IPS-20b (cell line): ENCODE measurements around the gene PRKCB.

Experiments
- H3K27ac ChIP-seq: one replicate; pipeline ENCODE4 v1.5.1; 2013; ENCODE audit warnings: low read length
- H3K27me3 ChIP-seq: 2 replicates; pipeline ENCODE4 v1.6.1; 2013; ENCODE audit warnings: mild to moderate bottlenecking, low read length, inconsistent platforms; ENCODE audit not compliant: insufficient read depth
- H3K36me3 ChIP-seq: 2 replicates; pipeline ENCODE4 v1.6.1; 2013; ENCODE audit warnings: low read depth, mild to moderate bottlenecking, inconsistent platforms, low read length, moderate library complexity; ENCODE audit not compliant: insufficient read depth
- H3K4me1 ChIP-seq: 2 replicates; pipeline ENCODE4 v1.6.1; 2013; ENCODE audit warnings: mild to moderate bottlenecking, control low read depth, inconsistent platforms, low read length, moderate library complexity; ENCODE audit not compliant: insufficient read depth
- H3K4me3 ChIP-seq: 2 replicates; pipeline ENCODE4 v1.5.1; 2013; ENCODE audit warnings: mild to moderate bottlenecking, low read length, inconsistent platforms
- H3K9ac ChIP-seq: 2 replicates; pipeline ENCODE4 v1.6.1; 2013; ENCODE audit warnings: low read depth, mild to moderate bottlenecking, inconsistent platforms, low read length, moderate library complexity
- H3K9me3 ChIP-seq: 2 replicates; pipeline ENCODE4 v1.6.1; 2013; ENCODE audit warnings: mild to moderate bottlenecking, low read depth, low read length, inconsistent platforms; ENCODE audit not compliant: insufficient read depth

Gene PRKCB

GRCh38 chr16:23898682-23899430 lies 63.1 kb downstream of the PRKCB start:
- H3K27ac ChIP-seq = no peak overlapping the region
- H3K4me1 ChIP-seq = peaks cover 4% of the 10 kb centered on the region; the same call in 1 of the 2 replicates
- H3K9me3 ChIP-seq = no peaks in the 10 kb centered on the region
- no peak overlapping the region for H3K9ac ChIP-seq
- no peaks in the 10 kb centered on the region for H3K36me3 ChIP-seq
- no peak overlapping the region for H3K4me3 ChIP-seq
- no peaks in the 10 kb centered on the region for H3K27me3 ChIP-seq

DNA sequence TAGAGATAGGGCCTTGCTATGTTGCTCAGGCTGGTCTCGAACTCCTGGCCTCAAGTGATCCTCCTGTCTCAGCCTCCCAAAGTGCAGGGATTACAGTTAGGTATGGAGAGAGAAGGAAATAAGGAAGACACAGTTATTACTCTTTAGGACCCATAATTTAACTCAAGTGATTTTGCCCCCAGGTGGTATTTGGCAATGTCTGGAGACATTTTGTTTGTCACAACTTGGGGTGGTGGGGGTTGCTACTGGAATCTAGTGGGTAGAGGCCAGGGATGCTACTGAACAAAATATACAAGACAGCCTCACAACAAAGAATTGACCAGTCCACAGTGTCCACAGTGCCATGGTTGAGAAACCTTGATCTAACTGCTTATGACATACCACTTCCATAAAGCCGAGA lies 64.1 kb downstream of the PRKCB start:
- Histone ChIP-seq H3K4me3 (no peak overlapping the region), H3K9ac (no peak overlapping the region), H3K27ac (no peak overlapping the region), H3K27me3 (no peaks in the 10 kb centered on the region), H3K36me3 (no peaks in the 10 kb centered on the region), H3K4me1 (peaks cover 4% of the 10 kb centered on the region; the same call in 1 of the 2 replicates), H3K9me3 (no peaks in the 10 kb centered on the region)

GRCh38 chr16:23900480-23901177 lies 64.8 kb downstream of the PRKCB start:
- H3K9ac ChIP-seq = no peak overlapping the region

GRCh38 chr16:23901178-23902033 lies 65.6 kb downstream of the PRKCB start:
- H3K27me3 ChIP-seq = no peaks in the 10 kb centered on the region
- H3K4me1 ChIP-seq = peaks cover 13% of the 10 kb centered on the region
- no peaks in the 10 kb centered on the region for H3K9me3 ChIP-seq
- H3K27ac ChIP-seq = no peak overlapping the region
- H3K9ac ChIP-seq = no peak overlapping the region
- H3K4me3 ChIP-seq = no peak overlapping the region
- H3K36me3 ChIP-seq = no peaks in the 10 kb centered on the region

More at GRCh38 chr16:23900480-23901177, 64.8 kb downstream of the PRKCB start:
- Histone ChIP-seq H3K27ac (no peak overlapping the region), H3K4me1 (peaks cover 10% of the 10 kb centered on the region), H3K9me3 (no peaks in the 10 kb centered on the region), H3K4me3 (no peak overlapping the region), H3K36me3 (no peaks in the 10 kb centered on the region), H3K27me3 (no peaks in the 10 kb centered on the region)

GRCh38 chr16:23902034-23902747 lies 66.4 kb downstream of the PRKCB start:
- Histone ChIP-seq H3K36me3 (no peaks in the 10 kb centered on the region), H3K9ac (no peak overlapping the region), H3K27me3 (no peaks in the 10 kb centered on the region), H3K4me3 (no peak overlapping the region), H3K4me1 (peaks cover 13% of the 10 kb centered on the region), H3K27ac (no peak overlapping the region), H3K9me3 (no peaks in the 10 kb centered on the region)

- H3K4me3 ChIP-seq = no peak overlapping the region
- H3K27me3 ChIP-seq = no peaks in the 10 kb centered on the region
- H3K36me3 ChIP-seq = no peaks in the 10 kb centered on the region
- peaks cover 13% of the 10 kb centered on the region for H3K4me1 ChIP-seq
- no peak overlapping the region for H3K27ac ChIP-seq
- H3K9ac ChIP-seq = no peak overlapping the region
- no peaks in the 10 kb centered on the region for H3K9me3 ChIP-seq
These were observed 67.1 kb downstream of the PRKCB start for GRCh38 chr16:23902748-23903414.

DNA sequence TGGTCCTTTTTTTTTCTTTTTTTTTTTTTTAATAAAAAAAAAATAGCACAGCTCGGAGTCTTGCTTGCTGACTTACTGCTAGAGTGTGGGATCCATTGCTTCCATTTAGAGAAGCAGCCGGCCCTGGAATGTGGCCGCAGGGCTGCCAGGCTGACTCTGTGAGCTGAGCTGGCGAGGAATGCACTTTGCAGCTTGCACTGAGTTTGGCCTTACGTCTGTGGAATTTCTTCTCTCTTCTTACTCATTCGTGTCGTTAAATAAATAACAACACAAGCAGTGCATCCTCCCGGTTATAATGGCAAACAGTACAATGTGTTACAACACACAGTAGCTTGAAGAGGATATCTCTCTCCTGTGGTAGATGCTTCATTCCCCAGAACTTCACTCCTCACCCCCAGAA lies 69.2 kb downstream of the PRKCB start:
- Histone ChIP-seq H3K9ac (peak overlapping the region; percentile 18; the same call in 1 of the 2 replicates), H3K4me3 (no peak overlapping the region), H3K9me3 (no peaks in the 10 kb centered on the region), H3K27ac (peak overlapping the region; percentile 22), H3K36me3 (no peaks in the 10 kb centered on the region), H3K27me3 (no peaks in the 10 kb centered on the region), H3K4me1 (peaks cover 13% of the 10 kb centered on the region)

DNA sequence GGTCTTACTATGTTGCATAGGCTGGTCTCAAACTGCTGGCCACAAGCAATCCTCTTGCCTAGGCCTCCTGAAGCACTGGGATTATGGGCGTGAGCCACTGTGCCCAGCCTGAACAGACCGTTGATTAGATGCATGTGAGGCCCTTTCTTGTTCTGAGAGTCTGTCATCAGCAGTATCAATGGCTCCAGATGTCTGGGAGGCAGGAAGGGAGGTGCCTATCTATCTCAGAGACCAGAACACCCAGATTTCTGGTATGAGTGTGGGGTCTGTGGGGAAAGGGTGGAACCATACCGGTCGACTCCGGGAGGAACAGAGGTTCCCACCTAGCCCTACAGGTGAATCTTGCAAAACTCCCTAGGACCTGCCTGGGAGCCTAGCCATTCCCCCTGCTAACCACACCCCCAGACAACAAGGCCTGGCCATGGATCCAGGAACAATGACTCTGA lies 71.7 kb downstream of the PRKCB start:
- Histone ChIP-seq H3K27ac (no peak overlapping the region), H3K4me1 (peaks cover 9% of the 10 kb centered on the region), H3K4me3 (no peak overlapping the region)

GRCh38 chr16:23907903-23908302 lies 72.1 kb downstream of the PRKCB start:
- no peaks in the 10 kb centered on the region for H3K36me3 ChIP-seq
- H3K4me1 ChIP-seq = peaks cover 9% of the 10 kb centered on the region
- H3K4me3 ChIP-seq = no peak overlapping the region
- no peak overlapping the region for H3K9ac ChIP-seq
- H3K27me3 ChIP-seq = no peaks in the 10 kb centered on the region
- H3K9me3 ChIP-seq = no peaks in the 10 kb centered on the region
- no peak overlapping the region for H3K27ac ChIP-seq

More for the DNA sequence above, 71.7 kb downstream of the PRKCB start:
- Histone ChIP-seq H3K9ac (no peak overlapping the region), H3K27me3 (no peaks in the 10 kb centered on the region), H3K9me3 (no peaks in the 10 kb centered on the region), H3K36me3 (no peaks in the 10 kb centered on the region)

DNA sequence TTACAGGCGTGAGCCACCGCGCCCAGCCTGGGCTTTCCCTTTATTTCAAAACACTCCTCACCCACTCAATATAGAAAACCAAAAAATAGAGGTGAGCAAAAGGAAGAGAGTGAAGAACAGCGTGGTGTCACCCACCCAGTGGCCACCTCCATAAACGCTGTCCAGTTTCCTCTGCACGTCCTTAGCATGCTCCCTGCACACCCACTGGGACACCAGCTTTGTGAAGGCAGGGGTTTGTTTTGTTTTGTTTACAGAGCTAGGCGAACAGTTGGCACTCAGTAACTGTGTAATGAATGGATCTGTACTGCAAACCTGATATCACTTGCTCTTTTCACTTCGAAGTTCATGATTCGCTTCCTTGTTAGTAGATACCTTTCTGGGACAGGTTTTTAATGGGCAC lies 73.0 kb downstream of the PRKCB start:
- no peak overlapping the region for H3K9ac ChIP-seq
- peaks cover 9% of the 10 kb centered on the region for H3K4me1 ChIP-seq
- no peaks in the 10 kb centered on the region for H3K27me3 ChIP-seq
- no peaks in the 10 kb centered on the region for H3K9me3 ChIP-seq
- no peak overlapping the region for H3K4me3 ChIP-seq
- no peak overlapping the region for H3K27ac ChIP-seq
- no peaks in the 10 kb centered on the region for H3K36me3 ChIP-seq
